Body of pancreas (tissue), 4 donors: ENCODE data around the gene EMC8.

Experiments
- POLR2A ChIP-seq, 3 donors: fragments of 450-650 bp; IDR thresholded peaks; one replicate each; pipeline ENCODE4 v1.6.1; 2016; ENCODE audit warnings: antibody characterized with exemption in 3 of 3, mild to moderate bottlenecking in 2 of 3
- TF ChIP-seq, protein P1 (sequence below), 7 experiments: fragments of 450-650 bp in 4 of 7; fragments of 200-600 bp in 3 of 7; sonication (generic) in 3 of 7; IDR thresholded peaks; one replicate each; pipeline ENCODE4 v1.5.1; 2016 to 2019; ENCODE audit warnings: antibody characterized with exemption in 7 of 7

DNA sequence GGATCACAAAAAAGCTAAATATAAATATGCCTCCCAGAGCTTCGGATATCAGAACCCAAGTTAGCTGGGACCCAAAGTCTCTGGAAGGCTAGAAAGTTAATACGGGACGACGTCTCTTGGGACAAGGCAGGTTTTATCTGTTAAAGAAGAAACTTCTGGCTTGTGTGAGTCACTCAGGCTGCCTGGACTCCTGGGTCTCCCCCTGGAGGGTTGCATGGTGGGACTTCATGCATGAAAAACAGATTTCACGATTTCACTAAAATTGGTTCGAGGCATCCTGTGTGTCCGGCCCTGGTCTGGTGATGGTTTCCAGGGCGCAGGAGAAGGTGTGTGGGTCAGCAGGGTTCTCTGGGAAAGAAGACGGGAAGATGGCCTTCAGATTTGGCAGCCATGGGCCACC lies 47.1 kb upstream of the EMC8 start:
- no peak for TF ChIP-seq POLR2A (IDR thresholded peaks at IDR 0.05)
- TF ChIP-seq, protein P1, sequence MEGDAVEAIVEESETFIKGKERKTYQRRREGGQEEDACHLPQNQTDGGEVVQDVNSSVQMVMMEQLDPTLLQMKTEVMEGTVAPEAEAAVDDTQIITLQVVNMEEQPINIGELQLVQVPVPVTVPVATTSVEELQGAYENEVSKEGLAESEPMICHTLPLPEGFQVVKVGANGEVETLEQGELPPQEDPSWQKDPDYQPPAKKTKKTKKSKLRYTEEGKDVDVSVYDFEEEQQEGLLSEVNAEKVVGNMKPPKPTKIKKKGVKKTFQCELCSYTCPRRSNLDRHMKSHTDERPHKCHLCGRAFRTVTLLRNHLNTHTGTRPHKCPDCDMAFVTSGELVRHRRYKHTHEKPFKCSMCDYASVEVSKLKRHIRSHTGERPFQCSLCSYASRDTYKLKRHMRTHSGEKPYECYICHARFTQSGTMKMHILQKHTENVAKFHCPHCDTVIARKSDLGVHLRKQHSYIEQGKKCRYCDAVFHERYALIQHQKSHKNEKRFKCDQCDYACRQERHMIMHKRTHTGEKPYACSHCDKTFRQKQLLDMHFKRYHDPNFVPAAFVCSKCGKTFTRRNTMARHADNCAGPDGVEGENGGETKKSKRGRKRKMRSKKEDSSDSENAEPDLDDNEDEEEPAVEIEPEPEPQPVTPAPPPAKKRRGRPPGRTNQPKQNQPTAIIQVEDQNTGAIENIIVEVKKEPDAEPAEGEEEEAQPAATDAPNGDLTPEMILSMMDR (IDR thresholded peaks at IDR 0.05), result no peak
